DLD1 (cell line): ENCODE data around the gene BTBD9.

Experiments
- in situ Hi-C: cut with HindIII; loops from 2 replicates; pipeline ENCODE4 v1.10.0; 2017; ENCODE audit warnings: low sequenced_read_pairs

BTBD9 gene

DNA sequence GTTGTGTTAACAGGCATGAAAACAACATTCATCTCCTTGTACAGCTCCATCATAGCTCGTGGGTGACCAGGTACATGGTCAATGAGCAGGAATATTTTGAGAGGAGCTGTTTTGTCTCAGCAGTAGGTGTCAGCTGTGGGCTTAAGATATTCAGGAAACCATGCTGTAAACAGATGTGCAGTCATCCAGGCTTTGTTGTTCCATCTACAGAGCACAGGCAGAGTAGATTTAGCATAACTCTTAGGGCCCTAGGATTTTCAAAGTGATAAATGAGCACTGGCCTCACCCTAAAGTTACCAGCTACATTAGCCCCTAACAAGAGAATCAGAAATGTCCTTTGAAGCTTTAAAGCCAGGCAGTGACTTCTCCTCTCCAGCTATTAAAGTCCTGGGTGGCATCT, 154.2 kb downstream of the BTBD9 start:
- in situ Hi-C loops: no loop called here

GRCh38 chr6:38484656-38485055, 155.1 kb downstream of the BTBD9 start:
- in situ Hi-C loops: no loop called here

DNA sequence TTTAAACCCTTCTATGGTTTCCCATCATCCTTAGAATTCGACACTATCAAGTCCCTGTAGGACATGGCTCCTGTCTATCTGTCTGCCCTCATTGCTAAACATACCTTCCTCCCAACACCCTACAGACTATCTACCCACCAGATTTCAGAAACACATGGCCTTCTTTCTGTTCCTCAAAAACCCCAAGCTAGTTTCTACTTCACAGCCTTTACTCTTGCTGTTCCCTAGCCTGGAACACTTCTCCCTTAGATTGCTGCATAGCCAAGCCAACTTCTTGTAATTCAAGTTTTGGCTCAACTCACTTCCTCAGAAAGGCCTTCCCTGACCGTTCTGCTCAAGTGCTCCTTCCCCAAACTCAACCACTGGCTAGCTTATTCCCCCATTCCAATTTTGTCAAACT, 156.2 kb downstream of the BTBD9 start:
- in situ Hi-C loops: no loop called here

DNA sequence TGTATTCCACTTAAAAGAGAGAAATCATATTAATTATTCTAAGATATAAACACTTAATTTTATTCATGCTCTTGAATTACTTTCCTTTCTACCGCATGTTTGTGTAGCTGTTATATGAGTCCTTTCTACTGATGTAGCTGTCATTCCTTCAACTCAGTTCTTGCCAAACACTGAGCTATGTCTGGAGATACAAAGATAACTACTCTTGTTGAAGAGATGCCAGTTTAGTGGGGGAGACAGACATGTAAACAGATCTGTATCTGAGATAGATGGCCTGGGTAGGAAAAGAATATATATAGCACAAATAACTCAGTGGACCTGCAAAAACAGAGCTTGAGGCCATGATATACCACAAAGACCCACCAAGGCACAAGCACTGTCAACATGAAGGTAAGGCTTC, 157.3 kb downstream of the BTBD9 start:
- in situ Hi-C loops: no loop called here

GRCh38 chr6:38481851-38482250, 157.9 kb downstream of the BTBD9 start:
- in situ Hi-C loops: no loop called here

GRCh38 chr6:38481211-38481836, 158.4 kb downstream of the BTBD9 start:
- in situ Hi-C loops: no loop called here

- in situ Hi-C loops: no loop called here
These were observed 159.7 kb downstream of the BTBD9 start for GRCh38 chr6:38480036-38480435.

DNA sequence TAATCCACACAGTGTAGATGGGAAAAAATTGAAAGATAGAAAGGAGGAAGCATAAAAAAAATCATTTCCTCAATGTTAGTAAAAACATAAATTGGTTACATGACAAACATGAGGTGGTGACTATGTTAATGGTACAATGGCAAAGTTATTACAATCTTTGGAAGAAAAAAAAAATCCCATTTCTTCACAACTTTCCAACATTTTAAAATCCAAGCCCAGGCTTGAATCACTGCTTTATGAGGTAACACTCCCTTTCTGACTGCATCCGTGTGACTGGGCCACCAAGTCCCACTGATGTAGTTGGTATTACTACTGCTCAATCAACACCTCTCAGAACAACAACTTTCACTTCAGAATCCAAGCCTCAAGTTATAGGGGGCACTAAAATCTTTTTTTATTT, 160.4 kb downstream of the BTBD9 start:
- in situ Hi-C loops: no loop called here

DNA sequence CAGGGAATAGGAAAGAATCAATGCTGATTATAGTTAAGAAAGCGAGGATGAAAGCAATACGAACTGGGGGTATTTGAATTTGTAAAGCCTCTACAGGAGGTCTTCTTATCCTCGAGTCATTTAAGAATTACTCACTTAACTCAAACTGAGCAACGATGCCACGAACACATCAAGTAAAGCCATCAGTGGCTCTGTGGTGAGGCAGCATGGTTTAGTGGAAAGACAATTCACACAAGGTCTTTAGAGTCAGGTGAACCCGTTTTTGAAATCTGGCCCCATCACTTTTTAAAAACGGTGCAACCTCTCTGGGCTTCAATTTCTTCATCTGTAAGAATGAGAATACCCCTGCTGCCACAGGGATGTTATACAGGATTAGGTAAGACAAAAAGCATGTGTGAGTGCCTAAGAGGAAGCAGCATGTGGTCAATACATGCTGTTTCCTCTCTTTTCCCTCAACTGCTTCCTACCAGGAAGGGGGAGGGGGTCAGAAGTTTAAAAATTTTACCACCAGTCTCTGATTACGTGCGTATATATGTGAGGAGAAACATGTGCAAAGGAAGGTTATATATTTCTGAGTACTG, 162.0 kb downstream of the BTBD9 start:
- in situ Hi-C loops: no loop called here

DNA sequence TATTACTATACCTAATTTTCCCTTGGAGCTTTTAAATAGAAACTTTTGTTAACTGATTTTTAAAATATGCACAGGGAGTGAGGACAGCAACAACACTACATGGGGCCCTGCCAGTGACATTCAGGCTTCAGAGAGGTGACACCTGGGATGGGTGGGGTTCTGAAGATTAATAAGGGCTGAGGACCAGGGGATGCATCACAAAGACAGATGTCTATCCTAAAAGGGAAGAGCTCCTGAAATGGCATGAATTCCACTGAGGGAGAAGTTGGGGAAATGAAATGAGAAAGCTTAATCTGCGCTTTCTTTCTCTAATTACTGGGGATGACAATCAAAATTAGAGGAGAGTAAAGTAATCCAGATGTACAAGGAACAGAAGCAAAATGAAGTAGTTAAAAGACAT, 162.8 kb downstream of the BTBD9 start:
- in situ Hi-C loops: no loop called here

GRCh38 chr6:38476141-38476540, 163.6 kb downstream of the BTBD9 start:
- in situ Hi-C loops: no loop called here

GRCh38 chr6:38470548-38470947, 169.2 kb downstream of the BTBD9 start:
- in situ Hi-C loops: no loop called here

- in situ Hi-C loops: no loop called here
These were observed 172.2 kb downstream of the BTBD9 start for GRCh38 chr6:38467566-38467965.

DNA sequence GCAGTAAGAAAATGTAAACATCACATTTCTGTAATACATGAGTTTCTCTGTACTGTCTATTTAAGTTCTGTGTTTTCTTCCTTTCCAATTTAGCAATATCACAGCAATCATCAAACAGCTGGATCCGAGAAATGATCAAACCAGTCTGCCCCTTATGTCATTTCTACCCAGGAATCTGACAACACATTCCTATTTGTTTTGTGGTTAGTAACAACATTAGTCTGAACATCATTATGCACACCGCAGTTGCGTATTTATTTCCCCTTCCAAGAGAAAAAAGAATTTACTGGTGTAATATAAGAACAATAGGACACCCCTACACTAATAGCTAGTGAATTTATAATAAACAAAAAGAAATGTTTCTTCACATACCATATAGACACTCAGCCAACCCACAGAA, 179.5 kb downstream of the BTBD9 start:
- in situ Hi-C loops: no loop called here

GRCh38 chr6:38459291-38459690, 180.4 kb downstream of the BTBD9 start:
- in situ Hi-C loops: no loop called here

GRCh38 chr6:38453861-38454260, 185.9 kb downstream of the BTBD9 start:
- in situ Hi-C loops: no loop called here

GRCh38 chr6:38452816-38453660, 186.7 kb downstream of the BTBD9 start:
- in situ Hi-C loops: no loop called here

DNA sequence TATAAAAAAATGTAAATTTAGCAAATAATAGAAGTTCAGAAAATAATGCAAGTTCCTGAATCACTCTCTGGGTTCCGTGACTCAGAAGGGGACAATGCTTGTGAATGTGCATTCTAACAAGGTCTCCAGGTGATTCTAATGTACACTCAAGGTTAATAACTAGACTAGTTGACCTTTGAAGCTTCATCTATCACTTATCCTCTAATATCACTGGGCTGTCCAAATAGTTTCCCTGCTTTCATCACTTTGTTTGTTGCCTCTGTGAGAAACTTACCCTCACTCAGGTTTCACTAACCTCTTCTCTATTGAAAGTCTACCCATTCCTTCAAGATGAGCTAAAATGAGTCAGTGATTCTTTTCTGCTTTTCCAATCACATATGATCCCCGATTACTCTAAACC, 189.0 kb downstream of the BTBD9 start:
- in situ Hi-C loops: no loop called here

DNA sequence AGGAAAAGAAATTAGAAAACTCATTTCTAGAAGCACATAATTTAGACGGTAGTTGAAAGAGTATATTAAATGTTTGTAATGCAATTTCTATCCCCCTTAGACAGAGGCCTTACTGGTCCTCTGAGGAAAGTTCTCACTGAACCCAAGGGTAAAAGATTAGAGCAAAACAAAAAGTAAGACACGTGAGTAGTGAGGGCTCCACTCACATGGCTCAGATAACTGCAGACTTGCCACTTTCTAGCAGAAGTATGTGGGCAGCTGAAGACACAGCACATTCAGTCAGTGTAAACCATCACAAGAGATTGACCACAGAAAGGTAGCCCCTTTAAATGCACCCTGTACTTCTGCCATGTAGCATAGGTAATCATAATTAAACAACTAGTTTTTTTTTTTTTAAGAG, 193.8 kb downstream of the BTBD9 start:
- in situ Hi-C loops: no loop called here

- in situ Hi-C loops: no loop called here
These were observed 194.4 kb downstream of the BTBD9 start for GRCh38 chr6:38445336-38445735.

DNA sequence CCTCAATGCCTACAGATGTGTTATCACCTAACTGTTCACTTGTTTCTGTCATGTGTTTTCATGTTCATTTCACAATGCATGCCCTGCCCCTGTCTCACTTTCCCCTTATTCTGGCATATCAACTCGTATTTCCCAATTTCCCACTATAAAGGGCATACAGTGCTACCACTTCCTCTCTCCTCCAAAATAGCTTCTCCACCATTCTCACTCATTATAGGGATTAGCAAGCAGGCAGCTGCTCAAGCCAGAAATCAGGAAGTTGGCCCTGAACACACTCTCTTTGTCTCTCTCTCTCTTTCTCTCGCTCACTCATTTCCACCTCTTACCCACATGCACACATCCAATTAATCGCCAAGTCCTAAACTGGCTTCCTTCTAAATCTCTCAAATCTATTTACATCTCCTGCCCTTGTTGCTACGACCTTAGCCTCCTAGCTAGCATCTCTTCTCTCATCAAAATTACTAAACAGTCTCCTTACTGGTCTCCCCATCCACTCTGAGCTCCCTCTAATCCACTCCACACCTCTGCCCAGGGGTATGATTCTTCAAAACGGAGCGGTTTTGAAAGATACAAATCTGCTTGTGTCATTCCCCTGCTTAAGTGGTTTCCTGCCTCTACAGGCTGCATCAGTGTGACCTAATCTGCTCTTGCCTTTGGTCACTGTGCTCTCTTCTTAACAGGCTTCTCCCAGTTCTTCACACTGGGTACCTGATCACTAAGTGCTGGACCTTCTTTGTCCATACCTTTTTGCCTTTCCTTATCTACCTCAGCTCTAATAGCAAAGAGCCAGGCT, 196.2 kb downstream of the BTBD9 start:
- in situ Hi-C loops: no loop called here
